HUES6 (cell line): Measurements from ENCODE around the gene MPG.
"Not testable (repeated sequence)": the region's sequence is repeated elsewhere in the genome, so short reads cannot be mapped to it uniquely, and the experiment has no call there.

Experiments used
- H3K27ac ChIP-seq: 2 replicates; pipeline ENCODE4 v1.7.0; 2013; ENCODE audit warnings: low read depth, mild to moderate bottlenecking, low read length, inconsistent platforms
- H3K27me3 ChIP-seq: 2 replicates; pipeline ENCODE4 v1.6.1; 2013; ENCODE audit warnings: low read length; ENCODE audit not compliant: control insufficient read depth, insufficient read depth
- H3K36me3 ChIP-seq: 2 replicates; pipeline ENCODE4 v1.6.1; 2013; ENCODE audit warnings: low read length; ENCODE audit not compliant: control insufficient read depth, insufficient read depth
- H3K4me1 ChIP-seq: 2 replicates; pipeline ENCODE4 v1.6.1; 2013; ENCODE audit warnings: low read length; ENCODE audit not compliant: control insufficient read depth, insufficient read depth
- H3K4me3 ChIP-seq: 2 replicates; pipeline ENCODE4 v1.5.1; 2013; ENCODE audit warnings: low read depth, low read length
- H3K9ac ChIP-seq: one replicate; pipeline ENCODE4 v1.6.1; 2013; ENCODE audit warnings: mild to moderate bottlenecking, low read length
- H3K9me3 ChIP-seq: 2 replicates; pipeline ENCODE4 v1.6.1; 2013; ENCODE audit warnings: low read depth, low read length; ENCODE audit not compliant: control insufficient read depth, insufficient read depth

MPG gene

DNA sequence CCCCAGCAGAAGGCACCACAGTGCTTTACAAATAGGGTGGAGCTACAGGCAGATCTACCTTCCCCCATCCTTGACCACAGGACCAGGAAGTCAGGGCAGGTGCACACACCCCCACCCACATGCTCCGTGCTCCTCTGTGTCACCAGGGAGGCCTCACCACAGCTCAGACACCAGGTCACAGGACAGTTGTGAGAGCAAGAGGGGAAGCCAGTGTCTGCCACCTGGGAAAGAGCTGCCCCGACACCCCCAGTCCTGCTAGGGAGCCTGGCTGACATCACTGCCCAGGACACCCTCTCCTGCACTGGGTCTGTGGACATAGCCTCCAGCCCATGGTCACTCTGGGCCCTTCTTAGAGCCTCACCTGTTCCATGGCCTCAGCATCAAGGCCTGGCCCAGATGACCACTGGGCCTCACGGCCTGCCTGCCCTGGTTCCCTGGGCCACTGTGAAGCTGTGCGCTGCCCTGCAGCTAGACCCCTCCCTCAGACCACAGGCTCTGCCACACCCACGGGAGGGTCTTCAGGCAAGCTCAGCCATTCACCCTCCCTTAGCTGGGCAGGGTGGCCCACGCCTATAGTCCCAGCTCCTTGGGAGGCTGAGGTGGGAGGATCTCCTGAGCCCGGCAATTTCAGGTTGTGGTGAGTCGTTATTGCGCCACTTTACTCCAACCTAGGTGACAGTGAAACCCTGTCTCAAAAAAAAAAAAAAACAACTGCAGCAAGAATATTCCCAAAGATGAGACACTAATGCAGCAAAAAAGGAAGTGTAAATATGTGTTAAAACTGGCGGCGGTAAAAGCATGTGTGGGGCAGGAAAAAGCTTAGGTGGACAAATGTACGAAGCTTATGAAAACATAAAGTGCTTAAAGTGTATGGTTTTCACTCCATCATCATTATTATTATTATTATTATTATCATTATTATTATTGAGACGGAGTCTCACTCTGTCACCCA, 38.8 kb upstream of the MPG start:
- no peak overlapping the region for H3K9ac ChIP-seq
- peaks cover 10% of the 10 kb centered on the region; the same call in 1 of the 2 replicates for H3K9me3 ChIP-seq
- H3K4me3 ChIP-seq, result no peak overlapping the region
- peaks cover 64% of the 10 kb centered on the region for H3K36me3 ChIP-seq
- no peak overlapping the region for H3K27ac ChIP-seq
- H3K27me3 ChIP-seq, result no peaks in the 10 kb centered on the region
- H3K4me1 ChIP-seq, result no peaks in the 10 kb centered on the region

DNA sequence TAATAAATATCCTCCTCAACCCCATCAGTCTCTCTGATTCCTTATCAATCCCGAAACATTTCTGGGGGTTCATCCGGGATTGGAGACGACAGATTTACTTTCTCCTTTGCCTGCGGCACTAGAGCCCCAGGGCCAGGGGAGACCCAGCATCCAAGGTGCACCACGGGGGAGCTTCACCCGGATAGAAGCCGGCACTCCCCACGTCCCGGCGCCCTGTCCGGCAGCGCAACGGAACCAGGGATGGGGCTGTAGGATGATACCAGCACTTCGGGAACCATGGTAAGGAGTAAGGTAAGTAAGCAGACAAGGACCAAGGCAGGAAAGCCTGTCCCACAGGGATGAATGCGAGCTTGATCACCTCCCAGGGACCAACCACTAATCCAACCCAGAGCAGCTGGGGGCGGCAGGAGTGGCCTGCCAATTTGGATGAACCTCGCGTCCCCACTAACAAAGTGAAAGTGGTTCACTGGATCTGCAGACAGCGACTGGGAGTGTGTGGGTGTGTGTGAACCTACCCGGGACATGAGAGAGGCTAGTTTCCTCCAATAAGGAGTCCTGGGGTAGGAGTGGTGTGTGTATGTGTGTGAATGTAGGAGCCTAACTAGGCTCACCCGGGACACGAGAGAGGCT, 36.5 kb upstream of the MPG start:
- H3K36me3 ChIP-seq, result peaks cover 78% of the 10 kb centered on the region
- no peaks in the 10 kb centered on the region for H3K27me3 ChIP-seq
- no peak overlapping the region for H3K27ac ChIP-seq
- H3K9ac ChIP-seq, result no peak overlapping the region
- no peaks in the 10 kb centered on the region for H3K4me1 ChIP-seq
- H3K9me3 ChIP-seq, result peaks cover 10% of the 10 kb centered on the region; the same call in 1 of the 2 replicates
- no peak overlapping the region for H3K4me3 ChIP-seq

DNA sequence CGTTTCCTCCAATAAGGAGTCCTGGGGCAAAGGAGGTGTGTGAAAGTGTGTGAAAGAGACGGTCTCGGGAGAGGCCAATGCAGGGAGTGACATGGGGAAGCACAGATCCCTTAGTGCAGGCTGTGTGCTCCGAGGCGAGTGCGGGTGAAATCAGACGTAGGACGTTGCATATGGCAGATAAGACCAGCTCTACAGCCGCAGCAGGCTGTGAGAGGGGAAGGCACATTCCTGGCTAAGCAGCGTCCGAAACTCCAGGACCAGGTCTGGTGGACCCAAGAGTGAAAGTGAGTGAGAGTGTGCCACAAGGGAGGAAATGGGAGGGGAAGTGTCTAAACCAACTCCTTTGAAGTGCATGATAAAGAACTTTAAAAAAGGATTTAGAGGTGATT, 36.0 kb upstream of the MPG start:
- peaks cover 79% of the 10 kb centered on the region for H3K36me3 ChIP-seq
- H3K4me1 ChIP-seq, result no peaks in the 10 kb centered on the region
- no peak overlapping the region for H3K4me3 ChIP-seq
- peaks cover 10% of the 10 kb centered on the region; the same call in 1 of the 2 replicates for H3K9me3 ChIP-seq
- no peaks in the 10 kb centered on the region for H3K27me3 ChIP-seq
- no peak overlapping the region for H3K27ac ChIP-seq
- no peak overlapping the region for H3K9ac ChIP-seq

DNA sequence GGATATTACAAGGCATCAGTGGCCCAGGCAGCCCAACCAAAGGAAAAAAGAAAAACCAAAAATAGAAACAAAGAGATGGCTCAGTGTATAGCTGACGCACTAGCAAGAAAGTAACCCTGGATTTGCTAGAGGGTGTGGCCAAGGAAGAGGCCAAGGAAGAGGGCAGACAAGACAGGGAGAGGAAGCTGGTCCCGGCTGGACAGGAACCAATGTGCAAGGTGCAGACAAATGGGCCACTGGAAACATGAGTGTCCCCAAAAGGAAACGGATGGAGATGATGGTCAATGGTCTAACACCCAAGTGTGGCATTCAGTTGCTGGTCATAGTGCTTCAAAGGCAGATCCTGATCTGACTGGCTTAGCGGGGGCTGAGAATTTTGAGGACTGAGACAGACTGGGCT, 35.3 kb upstream of the MPG start:
- no peak overlapping the region for H3K27ac ChIP-seq
- H3K9ac ChIP-seq, result no peak overlapping the region
- no peak overlapping the region for H3K4me3 ChIP-seq
- H3K4me1 ChIP-seq, result no peaks in the 10 kb centered on the region
- H3K36me3 ChIP-seq, result peaks cover 78% of the 10 kb centered on the region
- H3K9me3 ChIP-seq, result peaks cover 10% of the 10 kb centered on the region; the same call in 1 of the 2 replicates
- H3K27me3 ChIP-seq, result no peaks in the 10 kb centered on the region

DNA sequence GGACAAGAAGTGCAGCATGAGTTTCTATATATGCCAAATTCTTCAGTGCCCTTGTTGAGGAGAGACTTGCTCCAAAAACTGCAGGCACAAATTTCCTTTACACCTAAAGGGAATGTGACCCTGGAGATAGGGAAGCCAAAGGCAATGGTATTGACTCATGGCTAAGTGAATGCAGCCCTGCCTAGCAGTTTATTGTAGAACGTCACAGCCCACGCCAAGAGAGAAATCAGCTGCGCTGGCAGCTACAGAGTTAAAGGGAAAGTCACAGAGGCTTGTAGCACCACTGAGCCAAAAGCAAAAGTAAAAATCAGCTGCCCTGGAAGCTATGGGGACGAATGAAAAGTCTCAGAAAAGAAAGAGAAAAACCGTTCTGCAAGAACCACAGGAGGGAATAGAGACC, 34.7 kb upstream of the MPG start:
- H3K4me1 ChIP-seq, result no peaks in the 10 kb centered on the region
- H3K36me3 ChIP-seq, result peaks cover 77% of the 10 kb centered on the region
- H3K4me3 ChIP-seq, result no peak overlapping the region
- no peaks in the 10 kb centered on the region for H3K27me3 ChIP-seq
- peaks cover 10% of the 10 kb centered on the region; the same call in 1 of the 2 replicates for H3K9me3 ChIP-seq
- no peak overlapping the region for H3K9ac ChIP-seq
- no peak overlapping the region for H3K27ac ChIP-seq

DNA sequence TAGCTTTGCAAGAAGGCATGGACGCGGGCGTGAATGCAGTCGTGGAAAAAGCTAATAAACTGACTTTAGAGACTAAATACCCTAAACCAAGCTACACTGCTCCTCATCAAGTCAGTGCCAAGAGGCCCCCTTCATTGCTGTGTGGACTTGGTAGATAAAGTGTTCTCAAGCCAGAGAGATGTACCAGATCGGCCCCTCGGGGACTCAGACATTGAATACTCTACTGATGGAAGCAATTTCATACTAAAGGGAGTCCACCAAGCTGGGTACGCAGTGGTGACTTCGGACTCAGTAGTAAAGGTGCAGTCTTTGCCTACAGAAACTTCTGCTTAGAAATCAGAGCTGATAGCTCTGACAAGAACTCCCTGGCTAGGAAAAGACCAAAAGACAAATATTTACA, 33.4 kb upstream of the MPG start:
- Histone ChIP-seq H3K9ac (no peak overlapping the region), H3K36me3 (peaks cover 78% of the 10 kb centered on the region), H3K27ac (no peak overlapping the region), H3K9me3 (peaks cover 10% of the 10 kb centered on the region; the same call in 1 of the 2 replicates), H3K27me3 (no peaks in the 10 kb centered on the region), H3K4me3 (no peak overlapping the region), H3K4me1 (no peaks in the 10 kb centered on the region)

DNA sequence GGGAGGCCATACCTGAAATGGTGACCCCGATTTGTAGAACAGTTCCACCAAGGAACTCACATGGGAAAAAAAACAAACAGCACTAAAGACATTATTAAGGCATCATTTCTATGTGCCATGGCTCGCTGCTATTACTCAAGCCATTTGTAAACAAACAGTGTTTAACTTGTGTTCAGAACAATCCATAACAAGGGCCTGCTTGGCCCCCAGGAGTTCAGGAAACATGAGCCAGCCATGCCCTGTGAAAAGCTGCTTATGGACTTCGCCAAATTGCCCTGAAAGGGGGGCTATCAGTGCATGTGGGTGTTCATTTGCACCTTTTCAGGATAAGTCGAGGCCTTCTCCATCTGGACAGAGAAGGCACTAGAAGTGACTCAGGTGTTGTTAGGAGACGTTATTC, 32.6 kb upstream of the MPG start:
- H3K27me3 ChIP-seq, result no peaks in the 10 kb centered on the region
- H3K36me3 ChIP-seq, result peaks cover 79% of the 10 kb centered on the region
- H3K4me1 ChIP-seq, result no peaks in the 10 kb centered on the region
- peaks cover 10% of the 10 kb centered on the region; the same call in 1 of the 2 replicates for H3K9me3 ChIP-seq
- H3K9ac ChIP-seq, result no peak overlapping the region
- no peak overlapping the region for H3K27ac ChIP-seq
- no peak overlapping the region for H3K4me3 ChIP-seq

DNA sequence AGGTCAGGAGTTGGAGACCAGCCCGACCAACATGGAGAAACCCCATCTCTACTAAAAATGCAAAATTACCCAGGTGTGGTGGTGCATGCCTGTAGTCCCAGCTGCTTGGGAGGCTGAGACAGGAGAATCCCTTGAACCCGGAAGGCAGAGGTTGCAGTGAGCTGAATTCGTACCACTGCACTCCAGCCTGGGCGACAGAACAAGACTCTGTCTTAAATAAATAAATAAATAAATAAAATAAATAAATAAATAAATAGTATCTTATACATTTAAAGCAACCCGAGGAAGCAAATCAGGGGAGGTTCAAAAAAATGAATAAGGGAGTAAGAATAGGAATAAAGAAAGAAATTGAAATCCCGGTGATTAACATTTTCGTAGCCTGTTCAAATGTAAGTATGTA, 31.5 kb upstream of the MPG start:
- H3K4me1 ChIP-seq, H3K9ac ChIP-seq, H3K4me3 ChIP-seq, H3K27ac ChIP-seq, H3K9me3 ChIP-seq, H3K27me3 ChIP-seq: not testable (repeated sequence)
- H3K36me3 ChIP-seq, result peaks cover 83% of the 10 kb centered on the region

DNA sequence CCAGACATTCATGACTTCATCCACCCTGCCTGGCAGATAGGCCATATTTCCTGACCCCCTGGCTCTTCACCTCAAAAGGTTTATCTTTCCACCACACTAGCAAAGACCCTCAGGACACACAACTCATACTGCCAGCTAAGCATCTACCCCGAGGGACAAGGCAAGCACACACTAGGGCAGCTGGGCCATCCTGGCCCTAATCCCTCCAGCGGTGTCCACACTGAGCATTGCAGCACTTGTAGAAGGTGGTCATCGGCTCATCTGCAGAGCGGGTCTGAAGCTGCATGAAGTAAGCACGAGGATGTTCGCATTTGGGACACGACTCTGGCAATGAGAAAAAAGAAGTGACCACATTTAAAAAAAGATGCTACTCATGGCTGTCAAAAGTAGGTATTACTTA, 30.8 kb upstream of the MPG start:
- Histone ChIP-seq H3K9me3 (peaks cover 6% of the 10 kb centered on the region; the same call in 1 of the 2 replicates), H3K9ac (no peak overlapping the region), H3K4me1 (no peaks in the 10 kb centered on the region), H3K4me3 (no peak overlapping the region), H3K27ac (no peak overlapping the region), H3K27me3 (no peaks in the 10 kb centered on the region), H3K36me3 (peaks cover 78% of the 10 kb centered on the region)

DNA sequence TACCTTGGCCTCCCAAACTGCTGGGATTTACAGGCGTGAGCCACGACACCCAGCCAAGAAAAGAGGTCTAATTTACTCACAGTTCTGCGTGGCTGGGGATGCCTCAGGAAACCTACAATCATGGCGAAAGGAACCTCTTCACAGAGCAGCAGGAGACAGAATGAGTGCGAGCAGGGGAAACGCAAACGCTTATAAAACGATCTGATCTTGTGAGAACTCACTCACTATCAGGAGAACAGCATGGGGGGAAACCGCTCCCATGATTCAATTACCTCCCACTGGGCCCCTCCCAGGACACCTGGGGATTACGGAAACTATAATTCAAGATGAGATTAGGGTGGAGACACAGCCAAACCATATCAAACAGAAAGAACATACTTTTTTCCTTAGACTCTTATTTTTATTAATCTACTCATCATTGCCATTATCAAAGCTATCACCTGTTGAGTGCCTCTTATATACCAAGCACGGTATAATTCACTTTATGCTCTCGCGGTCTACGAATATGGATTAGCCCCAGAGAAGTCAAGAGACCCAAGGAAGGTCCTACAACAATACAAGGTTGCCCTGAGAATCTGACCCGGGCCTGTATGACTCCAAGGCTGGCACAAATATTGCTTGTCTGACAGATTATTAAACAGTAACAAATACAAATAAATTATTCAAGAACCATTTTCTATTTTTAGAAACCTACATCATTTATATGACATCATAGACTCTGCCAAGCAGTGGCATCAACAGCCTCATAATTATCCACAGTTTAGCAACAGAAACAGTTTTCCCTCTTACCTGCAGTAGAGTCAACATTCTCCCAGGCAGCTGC, 27.0 kb upstream of the MPG start:
- peaks cover 54% of the 10 kb centered on the region for H3K36me3 ChIP-seq
- H3K27ac ChIP-seq, result no peak overlapping the region
- no peaks in the 10 kb centered on the region for H3K4me1 ChIP-seq
- H3K9ac ChIP-seq, result no peak overlapping the region
- H3K27me3 ChIP-seq, result no peaks in the 10 kb centered on the region
- no peaks in the 10 kb centered on the region for H3K9me3 ChIP-seq
- no peak overlapping the region for H3K4me3 ChIP-seq
